Esophagus muscularis mucosa (tissue), 4 donors: ENCODE results near the gene FSIP2. TPM values are rescaled to one million over a fixed set of nuclear protein-coding genes. Genes with fewer than 3 reads are reported as not detected.

Experiments
- DNase-seq: peaks from one replicate; pipeline ENCODE4 v3.0.0-alpha.2; 2017; ENCODE audit errors: extremely low spot score
- H3K27ac ChIP-seq, 4 donors: fragments of 200-600 bp; sonication (generic); replicated peaks in 1 of 4; 1 replicate in 3 of 4; 2 replicates in 1 of 4; pipeline ENCODE4 v1.5.1; 2016 to 2019; ENCODE audit warnings: mild to moderate bottlenecking in 1 of 4
- H3K27me3 ChIP-seq, 4 donors: fragments of 200-600 bp; sonication (generic); one replicate each; pipeline versions ENCODE4 v1.5.1 to v1.6.0; 2016 to 2019
- H3K36me3 ChIP-seq, 4 donors: fragments of 200-600 bp; sonication (generic); one replicate each; pipeline ENCODE4 v1.5.1; 2016 to 2019
- H3K4me1 ChIP-seq, 4 donors: fragments of 200-600 bp; sonication (generic); one replicate each; pipeline ENCODE4 v1.5.1; 2016 to 2019
- H3K4me3 ChIP-seq, 4 donors: fragments of 200-600 bp; sonication (generic); 1 replicate in 2 of 4; 2 replicates in 2 of 4; pipeline ENCODE4 v1.5.1; 2016 to 2019; ENCODE audit warnings: mild to moderate bottlenecking in 4 of 4, moderate library complexity in 1 of 4
- H3K9me3 ChIP-seq, 4 donors: fragments of 200-600 bp; sonication (generic); 1 replicate in 3 of 4; 2 replicates in 1 of 4; pipeline ENCODE4 v1.5.1; 2016 to 2019
- CTCF ChIP-seq, 3 experiments: fragments of 200-600 bp in 2 of 3; fragments of 450-650 bp in 1 of 3; sonication (generic) in 2 of 3; IDR thresholded peaks; one replicate each; pipeline ENCODE4 v1.5.1; 2017 to 2019; ENCODE audit warnings: antibody characterized with exemption in 3 of 3, mild to moderate bottlenecking in 2 of 3, moderate library complexity in 1 of 3
- EP300 ChIP-seq: sonication (generic); formaldehyde crosslinking; IDR thresholded peaks from one replicate; pipeline ENCODE4 v1.6.1; 2017; ENCODE audit warnings: antibody characterized with exemption
- POLR2A ChIP-seq: fragments of 450-650 bp; IDR thresholded peaks from one replicate; pipeline ENCODE4 v1.6.1; 2017; ENCODE audit warnings: antibody characterized with exemption, moderate library complexity, mild to moderate bottlenecking, low read depth
- POLR2AphosphoS5 ChIP-seq, 2 donors: sonication (generic); formaldehyde crosslinking; IDR thresholded peaks; one replicate each; pipeline ENCODE4 v1.6.1; 2017; ENCODE audit warnings: antibody characterized with exemption in 2 of 2
- WGBS: methylation state at CpG from one replicate; pipeline ENCODE4 v1.1.5; 2018; 5-methylcytosine and 5-hydroxymethylcytosine counted together
- intact Hi-C: fragments of 100-400 bp; cut with DNase I; formaldehyde crosslinking; loops from one replicate; pipeline ENCODE4 v1.15.1; 2023
- total RNA-seq, 4 donors: library from RNA; depleted of rRNA; stranded (reverse); fragments of >200 nt; gene quantifications; one replicate each; pipeline versions ENCODE4 v1.1.0 to v1.2.1, GENCODE V29; 2016

Gene FSIP2
- total RNA-seq, 4 donors from 2014 or later: 0.11 to 0.83 (median 0.64) TPM

- intact Hi-C loops: no loop called here
- 87% methylated on average over 1 of the region's 1 CpG for WGBS
- Histone ChIP-seq H3K27ac (no peak overlapping the region), H3K4me1 (no peaks in the 10 kb centered on the region), H3K4me3 (no peak overlapping the region), H3K9me3 (peaks cover 0 to 19% (median 4%) of the 10 kb centered on the region in 4 donors), H3K36me3 (no peaks in the 10 kb centered on the region), H3K27me3 (no peaks in the 10 kb centered on the region)
- TF ChIP-seq POLR2AphosphoS5 (IDR thresholded peaks at IDR 0.05): no peak
- no peak for TF ChIP-seq POLR2A
- TF ChIP-seq CTCF (IDR thresholded peaks at IDR 0.05): no peak
- TF ChIP-seq EP300: no peak
- DNase-seq: no peak
Observed at GRCh38 chr2:185833864-185834263, 95.3 kb downstream of the FSIP2 start.

GRCh38 chr2:185835974-185836373 is 97.4 kb downstream of the FSIP2 start:
- no peaks in the 10 kb centered on the region for H3K4me1 ChIP-seq
- H3K4me3 ChIP-seq: no peak overlapping the region
- TF ChIP-seq POLR2AphosphoS5 (IDR thresholded peaks at IDR 0.05) (no peak), CTCF (IDR thresholded peaks at IDR 0.05) (no peak), POLR2A (no peak), EP300 (no peak)
- no peaks in the 10 kb centered on the region for H3K36me3 ChIP-seq
- WGBS: 91% methylated on average over 8 of the region's 8 CpGs
- DNase-seq: no peak
- H3K27me3 ChIP-seq: no peaks in the 10 kb centered on the region
- H3K9me3 ChIP-seq: peaks cover 0 to 30% (median 9%) of the 10 kb centered on the region in 4 donors
- intact Hi-C loops: no loop called here
- H3K27ac ChIP-seq: no peak overlapping the region

- H3K36me3 ChIP-seq: no peaks in the 10 kb centered on the region
- H3K27me3 ChIP-seq: no peaks in the 10 kb centered on the region
- TF ChIP-seq POLR2AphosphoS5 (IDR thresholded peaks at IDR 0.05) (no peak), CTCF (IDR thresholded peaks at IDR 0.05) (no peak), EP300 (no peak), POLR2A (no peak)
- no peak for DNase-seq
- 94% methylated on average over 4 of the region's 4 CpGs for WGBS
- no peaks in the 10 kb centered on the region for H3K4me1 ChIP-seq
- intact Hi-C loops: no loop called here
- H3K27ac ChIP-seq: no peak overlapping the region
- H3K4me3 ChIP-seq: no peak overlapping the region
- peaks cover 0 to 16% (median 7%) of the 10 kb centered on the region in 4 donors for H3K9me3 ChIP-seq
Observed at GRCh38 chr2:185854885-185855284, 116.3 kb downstream of the FSIP2 start.

GRCh38 chr2:185857691-185858090 is 119.1 kb downstream of the FSIP2 start:
- Histone ChIP-seq H3K27me3 (no peaks in the 10 kb centered on the region), H3K4me1 (no peaks in the 10 kb centered on the region), H3K36me3 (no peaks in the 10 kb centered on the region), H3K4me3 (no peak overlapping the region), H3K27ac (no peak overlapping the region), H3K9me3 (peaks cover 0 to 9% (median 4%) of the 10 kb centered on the region in 4 donors)
- TF ChIP-seq CTCF (IDR thresholded peaks at IDR 0.05) (no peak), POLR2A (no peak), POLR2AphosphoS5 (IDR thresholded peaks at IDR 0.05) (no peak), EP300 (no peak)
- intact Hi-C loops: no loop called here
- no peak for DNase-seq

GRCh38 chr2:185859506-185859905 is 120.9 kb downstream of the FSIP2 start:
- H3K4me3 ChIP-seq: no peak overlapping the region
- TF ChIP-seq EP300: no peak
- TF ChIP-seq POLR2A: no peak
- TF ChIP-seq POLR2AphosphoS5 (IDR thresholded peaks at IDR 0.05): no peak
- no peaks in the 10 kb centered on the region for H3K36me3 ChIP-seq
- no peak overlapping the region for H3K27ac ChIP-seq
- no peaks in the 10 kb centered on the region for H3K27me3 ChIP-seq
- peaks cover 0 to 9% (median 3%) of the 10 kb centered on the region in 4 donors for H3K9me3 ChIP-seq
- H3K4me1 ChIP-seq: no peaks in the 10 kb centered on the region
- DNase-seq: no peak
- intact Hi-C loops: no loop called here
